AG09309 (cell line): ENCODE results near the gene TSPYL1.

Experiments used
- DNase-seq: peaks from one replicate; pipeline ENCODE4 v3.0.0-alpha.2; 2010; ENCODE audit warnings: low read depth
- H3K4me3 ChIP-seq: 2 replicates; pipeline ENCODE4 v1.5.1; 2011; ENCODE audit warnings: mild to moderate bottlenecking, low read depth, low read length, moderate library complexity; ENCODE audit not compliant: control insufficient read depth
- TF ChIP-seq, protein P1 (sequence below): IDR thresholded peaks from 2 replicates; pipeline ENCODE4 v1.5.1; 2011; ENCODE audit warnings: mild to moderate bottlenecking, low read depth, low read length, inconsistent platforms; ENCODE audit not compliant: insufficient read depth, control insufficient read depth; ENCODE audit errors: missing control alignments

Gene TSPYL1

DNA sequence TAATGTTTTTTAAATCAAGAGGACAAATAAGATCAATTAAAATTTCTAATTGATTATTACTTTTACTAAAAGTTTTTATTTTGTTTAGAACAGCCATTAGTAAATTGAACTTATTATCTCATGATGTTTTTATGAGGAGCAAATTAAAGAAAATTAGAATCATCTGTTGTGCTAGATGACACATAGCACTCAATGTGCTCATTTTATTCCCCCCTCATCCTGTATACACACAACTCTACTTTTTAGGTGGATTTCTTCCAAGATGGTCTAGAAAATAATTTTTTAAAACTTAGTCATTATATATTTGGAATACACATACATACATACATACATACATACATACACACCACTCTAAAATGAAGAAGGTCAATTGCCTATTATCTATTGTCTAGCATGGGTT is 29.3 kb upstream of the TSPYL1 start:
- no peak overlapping the region for H3K4me3 ChIP-seq
- DNase-seq: no peak
- TF ChIP-seq, protein P1, sequence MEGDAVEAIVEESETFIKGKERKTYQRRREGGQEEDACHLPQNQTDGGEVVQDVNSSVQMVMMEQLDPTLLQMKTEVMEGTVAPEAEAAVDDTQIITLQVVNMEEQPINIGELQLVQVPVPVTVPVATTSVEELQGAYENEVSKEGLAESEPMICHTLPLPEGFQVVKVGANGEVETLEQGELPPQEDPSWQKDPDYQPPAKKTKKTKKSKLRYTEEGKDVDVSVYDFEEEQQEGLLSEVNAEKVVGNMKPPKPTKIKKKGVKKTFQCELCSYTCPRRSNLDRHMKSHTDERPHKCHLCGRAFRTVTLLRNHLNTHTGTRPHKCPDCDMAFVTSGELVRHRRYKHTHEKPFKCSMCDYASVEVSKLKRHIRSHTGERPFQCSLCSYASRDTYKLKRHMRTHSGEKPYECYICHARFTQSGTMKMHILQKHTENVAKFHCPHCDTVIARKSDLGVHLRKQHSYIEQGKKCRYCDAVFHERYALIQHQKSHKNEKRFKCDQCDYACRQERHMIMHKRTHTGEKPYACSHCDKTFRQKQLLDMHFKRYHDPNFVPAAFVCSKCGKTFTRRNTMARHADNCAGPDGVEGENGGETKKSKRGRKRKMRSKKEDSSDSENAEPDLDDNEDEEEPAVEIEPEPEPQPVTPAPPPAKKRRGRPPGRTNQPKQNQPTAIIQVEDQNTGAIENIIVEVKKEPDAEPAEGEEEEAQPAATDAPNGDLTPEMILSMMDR: no peak

DNA sequence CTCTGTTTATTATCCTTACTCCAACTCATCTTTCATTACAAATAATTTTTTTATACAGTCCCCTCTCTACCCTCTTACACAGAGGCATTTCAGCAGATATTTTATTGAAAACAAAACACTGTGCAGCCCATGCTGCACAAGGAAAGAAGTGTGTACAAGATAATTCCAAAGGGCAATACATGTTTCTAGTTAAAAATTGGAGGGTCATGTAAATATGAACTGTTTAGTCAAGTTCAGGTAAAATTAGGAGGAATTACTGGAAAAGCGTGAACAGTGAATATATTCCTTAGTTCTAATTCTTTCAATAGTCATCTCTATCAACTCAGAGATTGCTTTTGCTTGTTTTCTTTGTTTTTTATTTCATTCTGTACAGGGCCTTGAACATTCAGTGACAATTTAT is 27.9 kb upstream of the TSPYL1 start:
- DNase-seq: no peak
- TF ChIP-seq, protein P1: no peak
- no peak overlapping the region for H3K4me3 ChIP-seq

DNA sequence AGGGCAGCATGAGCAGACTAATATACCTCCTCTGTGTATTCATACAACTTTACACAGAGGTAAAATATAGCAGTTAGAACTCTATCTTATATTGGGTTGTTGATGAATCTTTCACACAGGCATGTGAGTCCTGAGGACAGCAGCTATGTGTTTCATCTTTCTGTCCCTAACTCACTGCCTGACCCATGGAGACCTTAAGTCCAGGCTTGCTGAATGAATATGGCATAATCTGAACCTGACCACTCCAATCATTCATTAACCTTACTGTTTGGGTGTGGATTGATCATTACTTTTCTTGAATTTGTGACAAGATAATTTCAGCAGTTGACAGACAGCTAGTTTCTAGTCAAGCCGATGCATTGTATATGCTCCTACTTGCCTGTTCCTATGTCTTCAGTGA is 27.3 kb upstream of the TSPYL1 start:
- no peak overlapping the region for H3K4me3 ChIP-seq
- no peak for DNase-seq
- TF ChIP-seq, protein P1: no peak

DNA sequence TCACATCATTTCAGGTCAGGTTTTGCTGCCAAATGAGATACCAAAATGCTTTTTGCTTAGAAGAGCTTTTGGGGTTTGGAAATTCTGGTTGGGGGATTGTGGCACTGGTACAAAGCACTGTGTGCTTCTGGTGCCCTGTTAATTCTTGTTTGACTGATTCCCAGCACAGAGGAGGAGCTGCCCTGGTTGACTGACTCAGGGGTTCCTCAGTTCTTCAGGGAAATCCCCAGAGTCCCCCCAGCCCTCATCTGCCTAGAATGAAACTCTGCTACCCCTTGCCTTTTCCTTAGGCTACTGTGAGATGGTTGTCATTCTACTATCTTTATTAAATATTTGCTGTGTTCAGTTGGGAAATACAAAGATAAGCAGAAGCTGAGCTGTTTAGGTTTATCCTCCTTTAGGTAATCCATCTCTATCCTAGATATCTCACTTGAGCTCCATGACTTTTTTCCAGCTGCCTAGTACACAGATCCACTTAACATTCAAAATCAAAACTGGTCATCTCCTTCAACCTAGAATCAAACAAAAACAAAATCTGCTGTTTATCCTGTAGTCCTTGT is 24.9 kb upstream of the TSPYL1 start:
- TF ChIP-seq, protein P1: no peak
- no peak for DNase-seq
- H3K4me3 ChIP-seq: no peak overlapping the region

DNA sequence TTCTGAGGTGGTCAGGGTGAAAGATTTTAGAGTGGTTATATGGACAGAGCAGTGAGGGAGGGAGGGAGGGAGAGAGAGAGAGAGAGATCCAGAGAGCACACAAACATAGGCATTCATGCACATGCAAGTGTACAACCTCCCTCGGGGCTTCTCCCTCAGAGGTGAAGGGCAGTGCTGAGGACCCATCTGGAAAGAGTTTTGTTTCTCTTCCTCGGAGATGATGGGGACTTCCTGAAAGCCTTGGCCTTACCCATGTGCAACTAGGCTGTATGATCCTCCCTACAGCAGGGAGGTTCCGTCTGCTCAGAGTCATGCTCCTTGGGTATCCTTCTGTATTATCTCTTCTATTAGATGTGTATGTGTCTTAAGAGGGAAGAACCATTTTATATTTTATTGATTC is 21.4 kb upstream of the TSPYL1 start:
- no peak overlapping the region for H3K4me3 ChIP-seq
- TF ChIP-seq, protein P1: no peak
- no peak for DNase-seq

DNA sequence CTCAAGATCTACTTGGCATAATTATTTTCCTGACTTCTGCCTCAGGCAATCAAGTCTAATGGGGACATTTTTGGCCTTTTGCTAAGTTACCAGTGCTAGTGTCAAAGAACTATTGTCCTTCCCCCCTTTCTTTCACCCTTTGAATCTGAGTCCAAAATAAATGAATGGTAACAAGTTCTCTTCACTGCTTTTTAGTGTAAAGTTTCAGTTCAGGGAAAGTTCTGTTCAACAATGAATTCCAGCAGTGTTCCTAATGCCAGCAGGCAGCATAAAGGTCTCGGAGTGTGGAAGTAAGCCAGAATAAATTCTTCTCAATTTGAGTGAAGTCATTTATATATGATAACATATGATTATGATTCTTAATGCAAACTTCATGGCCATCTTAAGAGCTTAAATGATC is 20.8 kb upstream of the TSPYL1 start:
- no peak overlapping the region for H3K4me3 ChIP-seq
- no peak for DNase-seq
- TF ChIP-seq, protein P1: no peak

DNA sequence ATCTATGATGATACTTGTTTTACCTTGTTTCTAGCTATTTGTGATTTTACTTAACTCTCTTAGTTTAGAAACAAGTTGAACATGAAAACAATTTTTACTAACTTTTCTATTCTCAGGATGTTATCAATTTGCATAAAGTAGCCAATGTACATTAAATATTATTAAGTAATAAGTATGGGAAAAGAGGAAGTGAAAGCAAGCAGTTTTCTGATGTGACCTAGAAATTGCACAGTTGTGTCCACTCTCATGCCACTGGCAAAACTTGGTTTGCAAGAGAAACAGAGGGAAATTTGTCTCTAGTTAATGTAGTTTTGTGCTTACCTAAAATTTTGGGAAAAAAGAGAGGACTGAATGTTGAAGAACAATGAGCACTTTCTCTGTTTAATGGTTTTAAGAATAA is 19.2 kb upstream of the TSPYL1 start:
- no peak for DNase-seq
- TF ChIP-seq, protein P1: no peak
- H3K4me3 ChIP-seq: no peak overlapping the region
